HG02981 (cell line): Measurements from ENCODE around the gene CRACDL.
"Not testable (repeated sequence)": the region's sequence is repeated elsewhere in the genome, so short reads cannot be mapped to it uniquely, and the experiment has no call there.

ENCODE experiments used
- ATAC-seq: cut with Tn5 transposase; IDR thresholded peaks from one replicate; pipeline ENCODE4 v1.9.1; 2021; ENCODE audit warnings: mild to moderate bottlenecking, moderate library complexity; ENCODE audit not compliant: unreplicated experiment

The CRACDL gene

DNA sequence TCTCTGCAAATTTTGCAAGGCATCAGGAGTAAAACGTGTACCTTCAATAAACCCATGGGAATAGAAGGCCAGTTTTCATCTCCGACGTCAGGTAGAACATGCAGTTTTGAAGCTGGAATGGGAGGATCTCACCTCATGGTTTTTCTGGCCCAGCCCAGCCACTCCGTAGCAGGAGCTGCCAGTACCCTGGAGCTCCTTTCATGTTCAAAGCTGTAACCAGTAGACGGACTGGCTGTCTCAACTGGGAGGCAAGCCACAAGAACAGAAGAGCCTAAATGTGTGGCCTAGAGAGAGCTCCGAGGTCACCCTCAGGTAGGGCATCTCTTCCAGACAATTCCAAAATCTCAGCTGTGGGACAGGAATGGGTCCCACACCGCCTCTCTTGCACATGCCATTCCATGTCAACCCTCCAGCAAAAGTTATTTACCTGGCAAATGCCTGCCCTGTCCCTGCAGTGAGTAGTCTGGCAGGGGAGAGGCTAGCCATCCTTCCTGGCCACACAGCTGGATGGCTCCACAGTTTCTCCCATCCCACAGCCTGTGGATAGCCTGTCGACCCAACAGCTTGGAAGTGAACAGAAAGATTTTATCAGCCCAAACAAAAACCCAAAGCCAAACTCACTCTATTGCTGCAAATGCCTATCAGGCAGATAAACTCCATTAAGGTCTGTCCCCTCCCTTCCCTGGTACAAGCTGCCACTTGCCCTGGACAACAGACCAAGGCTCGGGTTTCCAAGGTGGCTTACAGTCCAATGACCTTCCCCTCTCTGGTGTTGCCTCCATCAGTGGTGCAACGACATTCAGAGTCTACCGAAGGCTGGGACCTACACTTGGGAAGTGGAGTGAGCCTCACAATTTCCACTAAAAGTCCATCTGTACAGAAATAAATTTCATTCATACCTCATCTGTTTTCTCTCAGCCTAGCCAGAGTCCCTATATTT lies 27.8 kb downstream of the CRACDL start:
- ATAC-seq: no peak

DNA sequence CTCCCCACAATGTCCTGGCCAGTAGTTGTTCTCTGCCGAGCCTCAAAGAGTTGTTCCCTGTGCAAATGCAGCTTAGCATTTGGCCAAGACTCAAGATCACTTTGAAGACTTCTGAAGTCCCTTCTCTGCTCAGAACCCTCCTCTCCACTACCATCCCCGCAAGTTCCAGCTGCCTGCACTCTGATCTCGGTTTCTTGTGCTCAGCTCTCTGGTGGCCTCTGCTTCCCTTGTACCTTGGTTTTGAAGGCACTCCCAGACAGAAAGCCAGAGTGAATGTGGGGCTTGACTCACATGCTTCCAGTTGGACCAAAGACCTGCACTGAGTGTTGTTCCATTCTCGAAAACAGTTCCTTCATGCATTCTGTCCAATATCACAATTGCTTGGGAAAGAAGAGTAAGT lies 28.6 kb downstream of the CRACDL start:
- ATAC-seq: no peak

DNA sequence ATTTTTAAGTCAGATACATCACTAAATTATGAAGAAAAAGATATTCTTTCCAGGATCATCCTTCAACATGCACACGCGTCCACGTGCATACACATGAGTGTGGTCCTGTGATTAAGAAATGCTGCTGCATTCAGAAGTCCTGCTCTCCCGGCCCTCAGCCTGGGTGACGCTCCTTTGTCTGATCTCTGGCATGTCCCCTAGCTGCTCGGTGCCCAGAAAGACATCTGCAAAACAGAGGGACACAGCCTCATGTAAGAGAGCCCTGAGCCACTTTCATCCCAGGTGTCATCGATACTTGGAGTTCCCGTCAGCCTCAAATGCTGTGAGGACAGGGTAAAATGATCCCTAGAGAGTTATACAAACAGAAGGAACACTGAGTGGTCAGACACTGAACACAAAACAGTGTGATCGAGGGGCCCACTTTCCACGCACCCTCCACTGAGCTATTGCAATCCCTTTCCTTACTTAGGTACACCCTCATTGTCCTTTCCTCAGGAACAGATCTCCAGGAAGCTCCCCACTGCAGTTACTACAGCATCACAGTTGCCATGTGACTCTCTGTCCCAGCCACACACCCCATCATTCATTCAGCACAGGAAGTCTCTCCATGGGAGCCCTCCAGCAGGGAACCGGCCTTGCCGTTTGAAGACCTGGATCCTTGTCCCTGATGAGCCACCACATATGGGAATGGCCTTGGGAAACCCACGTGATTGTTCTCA lies 32.1 kb downstream of the CRACDL start:
- ATAC-seq: no peak

DNA sequence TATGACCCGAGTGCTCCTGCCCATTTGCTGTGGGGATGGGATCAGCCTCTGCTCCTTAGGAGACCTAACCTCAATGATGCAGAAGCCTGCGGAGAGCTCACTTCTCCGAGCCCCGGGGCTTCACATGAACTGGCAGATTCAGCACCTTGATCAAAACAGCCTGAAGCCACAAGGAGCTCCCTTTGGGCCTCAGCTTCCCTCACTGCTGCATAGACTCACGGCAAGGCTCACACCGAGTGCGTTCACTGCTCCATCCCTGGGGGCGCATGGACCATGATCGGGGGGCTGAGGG lies 33.0 kb downstream of the CRACDL start:
- ATAC-seq: no peak

DNA sequence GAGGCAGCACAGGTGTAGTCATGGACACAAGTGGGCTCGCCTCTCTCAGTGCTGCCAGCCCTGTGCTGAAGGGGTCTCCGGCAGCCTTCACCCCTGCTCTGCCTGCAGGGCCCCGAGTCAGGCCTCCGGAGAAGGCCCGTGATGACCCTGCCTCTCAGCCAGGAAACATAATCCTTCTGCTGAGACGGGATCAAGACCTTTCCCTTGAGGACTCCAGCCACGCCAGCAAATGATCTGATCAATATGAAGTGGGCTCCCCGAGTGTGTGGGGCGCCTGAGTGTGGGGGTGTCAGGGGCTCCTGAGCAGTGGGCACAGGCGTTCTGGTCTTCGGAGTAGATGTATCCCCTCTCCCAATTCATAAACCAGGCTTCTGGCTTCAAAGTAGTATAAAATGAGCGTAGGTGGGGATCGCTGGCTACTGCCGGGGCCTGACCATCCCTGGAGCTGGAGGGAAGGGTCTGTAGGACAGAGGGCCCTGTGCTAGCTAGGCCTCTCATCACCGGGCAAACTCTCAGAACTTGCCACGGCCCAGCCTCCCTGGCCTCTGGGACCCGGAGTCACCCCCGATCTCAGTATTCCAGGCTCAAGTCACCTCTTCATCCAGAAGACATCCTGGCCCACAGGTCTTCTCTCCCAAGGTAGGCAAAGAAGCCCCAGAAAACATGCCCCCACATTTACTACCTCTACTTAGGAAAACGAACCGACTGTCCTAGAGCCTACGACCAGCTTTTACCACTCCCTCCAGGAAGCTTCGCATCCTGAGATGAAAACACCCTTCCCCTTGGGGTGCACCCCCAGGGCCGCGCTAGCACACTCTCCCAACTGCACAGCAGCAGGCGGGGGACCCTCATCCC lies 33.6 kb downstream of the CRACDL start:
- ATAC-seq: no peak

DNA sequence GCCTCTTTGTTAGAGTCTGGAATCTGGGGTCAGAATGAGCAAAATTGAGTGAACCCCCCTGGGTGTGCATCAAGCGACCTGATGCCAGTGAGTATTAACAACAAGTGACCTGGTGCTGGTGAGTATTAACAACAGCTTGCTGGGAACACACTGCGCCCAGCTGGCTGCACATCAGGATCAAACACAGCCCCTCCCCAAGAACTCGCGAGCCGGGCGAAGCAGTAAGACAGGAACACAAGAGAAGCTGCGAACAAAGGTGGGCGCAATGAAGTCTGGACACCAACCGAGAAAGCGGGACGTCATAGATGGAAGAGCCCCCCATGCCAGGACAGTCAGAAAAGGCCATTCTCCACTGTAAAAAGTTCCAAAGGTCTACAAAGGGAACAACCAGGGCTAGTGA lies 34.3 kb downstream of the CRACDL start:
- ATAC-seq: no peak

DNA sequence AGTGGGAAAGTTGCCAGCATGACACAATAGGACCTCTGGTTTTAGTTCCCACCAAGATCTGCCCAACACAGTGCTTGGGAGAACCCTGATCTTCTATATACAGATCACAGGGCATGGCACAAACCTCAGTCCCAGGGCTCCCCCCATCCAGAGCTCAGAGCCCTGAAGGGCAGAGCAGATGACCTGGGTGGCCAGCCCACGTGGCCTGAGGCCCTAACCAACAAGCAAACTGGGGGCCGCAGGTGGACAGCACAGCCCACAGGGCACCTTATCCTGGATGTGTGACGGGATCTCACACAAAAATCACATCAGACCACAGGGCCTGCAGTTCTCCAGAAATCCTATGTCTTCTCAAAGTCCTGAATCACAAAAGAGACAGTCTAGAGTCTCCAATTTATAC lies 34.7 kb downstream of the CRACDL start:
- no peak for ATAC-seq

DNA sequence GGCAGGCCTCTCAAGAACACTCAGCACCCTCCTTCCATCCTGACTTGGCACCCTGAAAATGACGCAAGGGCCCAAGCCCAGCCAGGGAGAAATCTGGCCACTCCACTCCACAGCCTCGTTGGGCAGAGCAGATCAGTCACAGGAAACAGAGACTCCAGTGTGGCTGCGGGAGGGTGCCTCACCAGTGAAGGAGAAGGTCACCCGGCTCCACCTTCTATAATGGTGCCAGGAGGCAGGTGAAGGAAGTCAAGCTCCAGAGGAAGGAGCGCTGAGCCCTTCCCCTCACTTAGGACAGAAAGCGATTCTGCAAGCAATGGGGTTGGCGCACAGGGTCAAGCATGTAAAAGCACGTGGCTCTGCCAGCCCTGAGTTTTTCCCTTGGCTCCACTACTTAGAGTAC lies 35.3 kb downstream of the CRACDL start:
- no peak for ATAC-seq

DNA sequence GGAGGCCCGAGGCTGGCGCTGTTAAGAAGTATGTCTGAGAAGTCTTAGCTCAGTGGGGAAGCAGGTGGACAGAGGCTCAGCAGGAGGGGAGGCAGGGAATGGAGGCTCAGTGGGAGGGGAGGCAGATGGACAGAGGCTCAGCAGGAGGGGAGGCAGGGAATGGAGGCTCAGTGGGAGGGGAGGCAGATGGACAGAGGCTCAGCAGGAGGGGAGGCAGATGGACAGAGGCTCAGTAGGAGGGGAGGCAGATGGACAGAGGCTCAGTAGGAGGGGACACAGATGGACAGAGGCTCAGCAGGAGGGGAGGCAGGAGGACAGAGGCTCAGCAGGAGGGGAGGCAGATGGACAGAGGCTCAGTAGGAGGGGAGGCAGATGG lies 36.3 kb downstream of the CRACDL start:
- ATAC-seq: not testable (repeated sequence)

DNA sequence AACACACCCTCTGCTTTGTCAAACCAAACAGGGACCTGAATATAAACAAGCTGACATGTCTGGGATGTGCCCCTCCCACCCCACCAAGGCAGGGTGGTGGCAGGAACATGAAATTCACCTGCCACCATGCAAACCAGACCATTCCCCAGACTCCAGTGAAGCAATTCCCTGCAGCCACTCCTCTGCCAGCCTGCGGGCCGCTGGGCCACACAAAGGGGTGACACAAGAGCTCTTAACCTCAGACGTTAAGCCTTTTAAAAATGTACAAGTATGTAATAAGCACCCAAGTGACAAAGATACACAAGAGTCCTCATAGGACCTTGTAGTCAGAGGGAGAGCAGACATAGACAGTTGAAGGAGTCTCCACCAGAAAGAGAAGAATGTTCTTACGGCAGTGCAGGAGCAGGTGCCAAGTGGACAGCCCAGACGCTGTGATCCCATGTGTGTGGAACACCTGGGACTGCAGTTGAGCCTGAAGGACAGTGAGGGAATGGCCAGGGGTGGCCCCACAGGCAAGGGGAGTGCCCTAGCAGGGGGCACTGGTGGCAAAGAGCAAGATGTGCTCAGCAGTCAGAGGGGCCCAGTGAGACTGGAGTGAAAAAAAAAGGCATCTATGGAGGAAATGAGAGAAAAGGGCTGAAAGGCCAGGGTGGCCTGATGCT lies 36.9 kb downstream of the CRACDL start:
- ATAC-seq: no peak

DNA sequence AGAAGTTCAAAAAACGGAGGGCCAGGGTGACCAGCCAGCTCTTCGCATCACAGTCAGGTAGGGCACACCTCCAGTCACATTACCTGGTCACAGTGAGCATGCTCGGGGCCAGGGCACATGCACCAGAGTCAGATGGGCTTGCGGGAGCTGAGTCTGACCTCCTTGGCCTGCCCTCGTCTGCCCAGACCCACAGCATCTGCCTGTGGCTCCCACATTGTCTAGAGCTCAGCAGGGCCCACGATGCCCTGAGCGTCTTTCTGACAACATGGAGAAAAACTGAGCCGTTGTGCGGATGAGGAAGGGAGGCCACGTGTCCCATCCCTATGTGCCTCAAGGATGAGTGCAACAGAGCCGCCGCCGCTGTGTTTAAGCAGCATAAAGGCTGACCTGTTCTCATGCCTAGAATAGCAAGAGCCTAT lies 37.6 kb downstream of the CRACDL start:
- ATAC-seq: no peak

DNA sequence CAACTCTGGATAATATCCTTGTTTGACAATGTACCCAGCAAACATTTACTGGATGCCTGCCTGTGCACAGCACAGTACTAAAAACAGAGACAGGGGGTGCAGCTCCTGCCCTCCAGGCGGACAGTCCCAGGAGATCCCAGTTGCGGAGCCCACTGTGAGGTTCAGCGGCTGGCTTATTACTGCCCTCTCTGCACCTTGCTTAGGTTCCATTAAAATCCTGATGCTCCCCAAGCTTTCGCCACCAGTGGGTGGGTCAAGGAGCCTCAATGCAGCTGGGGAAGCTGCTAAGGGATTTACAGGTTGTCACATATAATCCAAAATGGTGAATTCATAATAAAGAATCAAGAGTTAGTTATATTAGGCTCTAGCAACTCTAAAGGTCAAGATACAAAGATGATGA lies 38.3 kb downstream of the CRACDL start:
- no peak for ATAC-seq

DNA sequence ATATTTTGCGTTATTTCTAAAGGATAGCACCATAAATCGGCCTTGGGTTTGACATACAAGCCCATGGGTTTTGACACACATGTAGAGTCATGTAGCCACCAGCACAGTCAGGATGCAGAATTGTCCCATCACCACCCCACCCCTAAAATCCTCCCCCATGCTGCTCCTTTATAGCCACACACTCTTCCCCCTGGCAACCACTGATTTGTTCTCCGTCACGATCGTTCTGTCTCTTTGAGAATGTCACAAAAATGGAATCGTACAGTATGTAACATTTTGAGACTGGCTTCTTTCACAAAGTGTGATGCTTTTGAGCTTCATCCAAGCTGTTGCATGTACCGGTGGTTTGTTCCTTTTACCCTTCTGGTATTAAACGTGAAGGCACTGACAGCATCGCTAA lies 39.1 kb downstream of the CRACDL start:
- ATAC-seq: no peak

DNA sequence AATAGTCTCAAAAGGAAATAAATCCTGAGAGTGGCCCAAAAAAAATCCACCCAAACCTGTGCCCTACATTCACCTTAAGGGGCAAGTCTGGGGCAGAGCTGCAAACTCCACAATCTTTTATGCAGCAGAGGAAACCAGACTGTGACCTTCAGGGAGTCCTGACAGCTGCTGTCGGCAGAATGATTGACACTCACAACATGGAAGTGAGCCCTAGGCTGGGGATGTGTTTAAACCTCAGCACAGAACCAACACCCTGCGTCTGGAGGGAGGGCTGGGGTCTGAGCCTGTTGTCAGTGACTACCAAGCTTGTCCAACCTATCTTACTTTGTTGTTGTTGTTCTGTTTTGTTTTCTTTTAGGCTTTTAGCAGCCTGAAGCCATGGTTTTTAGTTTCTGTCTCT lies 39.6 kb downstream of the CRACDL start:
- ATAC-seq: no peak

DNA sequence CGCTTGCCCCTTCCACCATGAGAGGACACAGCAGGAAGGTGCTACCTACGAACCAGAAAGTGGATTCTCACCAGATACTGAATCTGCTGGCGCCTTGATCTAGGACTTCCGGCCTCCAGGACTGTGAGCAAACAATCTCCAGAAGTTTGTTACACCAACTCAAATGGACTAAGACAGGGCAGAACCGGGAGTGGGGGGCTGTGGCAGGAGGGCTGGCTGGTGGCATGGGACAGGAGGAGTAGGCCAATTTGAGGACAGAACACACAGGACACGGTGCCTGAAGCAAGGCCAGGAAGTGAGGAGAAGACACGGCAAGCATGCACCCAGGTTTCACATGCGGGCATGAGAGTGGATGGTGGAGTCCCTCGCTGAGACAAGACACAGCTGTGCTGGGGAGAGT lies 40.1 kb downstream of the CRACDL start:
- ATAC-seq: no peak

DNA sequence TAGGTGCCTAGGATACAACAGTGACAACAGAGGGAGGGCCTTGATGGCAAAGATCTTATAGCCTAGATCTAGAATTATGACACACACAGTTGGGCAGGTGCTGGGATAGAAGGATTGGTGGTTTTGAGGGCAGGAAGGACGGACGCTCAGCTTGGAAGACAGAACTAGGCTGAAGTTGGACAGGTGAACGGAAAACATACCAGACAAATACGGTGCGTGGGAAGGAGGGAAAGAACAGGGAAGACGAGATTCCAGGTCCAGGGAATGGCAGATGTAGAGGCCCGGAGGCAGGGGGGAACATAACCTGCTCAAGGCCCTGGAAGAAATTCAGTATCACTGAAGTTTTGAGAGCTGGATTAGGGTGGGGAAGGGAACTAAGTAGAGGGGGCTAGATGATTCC lies 40.8 kb downstream of the CRACDL start:
- ATAC-seq: no peak

DNA sequence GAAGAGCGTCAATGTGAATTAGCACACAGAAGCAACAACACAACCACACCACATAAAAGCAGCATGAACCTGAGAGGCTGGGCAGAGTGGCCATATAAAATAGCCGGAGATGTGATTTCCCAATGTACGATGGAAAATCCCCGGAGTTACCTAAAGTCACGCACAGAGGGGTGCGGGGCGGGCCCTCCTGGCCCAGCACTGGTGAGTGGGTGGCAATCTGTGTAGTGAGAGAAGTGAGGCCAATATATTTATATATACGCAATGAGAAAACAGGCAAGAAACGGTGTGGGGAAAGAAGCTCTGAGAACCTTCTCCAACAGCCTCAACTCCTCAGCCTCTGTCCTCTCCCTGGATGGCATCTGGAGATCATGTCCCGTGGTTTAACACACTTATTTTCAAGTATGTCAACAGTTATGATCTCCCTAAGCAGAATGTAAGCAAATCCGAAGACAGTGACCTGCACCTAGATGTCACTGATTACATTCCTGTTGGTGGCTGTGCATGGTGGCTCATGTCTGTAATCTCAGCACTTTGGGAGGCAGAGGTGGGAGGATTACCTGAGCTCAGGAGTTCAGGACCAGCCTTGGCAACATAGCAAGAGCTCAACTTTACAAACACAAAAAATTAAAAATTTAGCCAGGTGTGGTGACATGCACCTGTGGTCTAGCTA lies 41.6 kb downstream of the CRACDL start:
- no peak for ATAC-seq

DNA sequence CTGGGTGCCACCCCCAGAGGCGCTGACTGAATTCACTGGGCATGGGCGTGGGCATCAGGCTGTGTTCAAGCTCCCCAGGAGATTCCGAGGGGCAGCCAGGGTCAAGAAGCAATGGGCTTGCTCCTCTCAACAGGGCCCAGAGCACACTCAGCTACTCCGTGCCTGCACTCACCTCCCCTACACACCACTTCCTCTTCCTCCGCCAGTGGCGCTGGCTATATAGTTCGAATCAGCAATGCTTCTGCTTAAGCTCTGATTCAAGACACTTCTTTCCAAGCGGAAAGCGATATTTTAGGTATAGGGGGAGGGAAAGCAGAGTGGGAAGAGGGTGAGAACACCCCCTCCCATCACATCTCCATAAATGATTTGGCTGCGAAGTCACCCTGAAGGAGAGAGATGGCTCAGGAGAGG lies 42.1 kb downstream of the CRACDL start:
- no peak for ATAC-seq

DNA sequence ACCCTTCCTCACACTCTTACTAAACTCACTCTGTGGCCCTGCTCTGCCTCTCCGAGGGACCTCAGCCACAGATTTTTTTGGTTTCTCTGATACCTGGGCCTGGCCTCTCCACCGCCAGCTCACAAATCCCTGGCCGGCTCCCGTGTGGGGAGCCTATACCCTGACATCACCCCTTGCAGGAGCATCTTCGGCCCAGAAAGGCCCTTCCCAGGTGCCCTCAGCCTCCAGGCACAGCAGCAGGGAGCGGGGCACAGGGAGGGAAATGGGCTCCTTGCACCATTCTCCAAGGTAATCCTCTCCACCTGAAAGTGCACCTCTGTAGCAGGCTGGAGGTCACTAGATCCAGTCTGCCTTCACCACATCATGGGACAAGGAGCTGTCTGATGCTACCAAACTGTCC lies 43.2 kb downstream of the CRACDL start:
- ATAC-seq: no peak

DNA sequence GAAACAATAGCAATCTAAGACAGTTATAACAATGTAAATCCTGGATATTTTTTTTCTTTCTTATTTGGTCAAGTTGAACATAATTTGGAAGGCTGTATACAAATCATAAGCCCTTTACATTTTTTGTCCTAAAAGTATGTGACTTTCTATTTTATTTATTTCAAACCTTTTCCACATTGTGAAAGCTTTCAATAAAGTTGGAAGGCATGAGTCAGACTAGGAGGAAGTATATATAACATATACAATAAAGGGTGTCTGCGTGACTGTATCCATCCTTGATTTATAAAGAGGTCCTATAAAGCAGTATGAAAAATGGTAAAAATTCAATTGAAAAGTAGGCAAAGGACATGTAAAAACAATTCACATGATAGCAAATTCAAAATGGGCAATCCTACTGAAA lies 44.4 kb downstream of the CRACDL start:
- ATAC-seq: no peak
